HG02885 (cell line): ENCODE data around the gene FXYD5.

Experiments
- ATAC-seq: cut with Tn5 transposase; IDR thresholded peaks from one replicate; pipeline ENCODE4 v1.9.1; 2021; ENCODE audit warnings: mild to moderate bottlenecking; ENCODE audit not compliant: unreplicated experiment, poor library complexity

FXYD5 gene

DNA sequence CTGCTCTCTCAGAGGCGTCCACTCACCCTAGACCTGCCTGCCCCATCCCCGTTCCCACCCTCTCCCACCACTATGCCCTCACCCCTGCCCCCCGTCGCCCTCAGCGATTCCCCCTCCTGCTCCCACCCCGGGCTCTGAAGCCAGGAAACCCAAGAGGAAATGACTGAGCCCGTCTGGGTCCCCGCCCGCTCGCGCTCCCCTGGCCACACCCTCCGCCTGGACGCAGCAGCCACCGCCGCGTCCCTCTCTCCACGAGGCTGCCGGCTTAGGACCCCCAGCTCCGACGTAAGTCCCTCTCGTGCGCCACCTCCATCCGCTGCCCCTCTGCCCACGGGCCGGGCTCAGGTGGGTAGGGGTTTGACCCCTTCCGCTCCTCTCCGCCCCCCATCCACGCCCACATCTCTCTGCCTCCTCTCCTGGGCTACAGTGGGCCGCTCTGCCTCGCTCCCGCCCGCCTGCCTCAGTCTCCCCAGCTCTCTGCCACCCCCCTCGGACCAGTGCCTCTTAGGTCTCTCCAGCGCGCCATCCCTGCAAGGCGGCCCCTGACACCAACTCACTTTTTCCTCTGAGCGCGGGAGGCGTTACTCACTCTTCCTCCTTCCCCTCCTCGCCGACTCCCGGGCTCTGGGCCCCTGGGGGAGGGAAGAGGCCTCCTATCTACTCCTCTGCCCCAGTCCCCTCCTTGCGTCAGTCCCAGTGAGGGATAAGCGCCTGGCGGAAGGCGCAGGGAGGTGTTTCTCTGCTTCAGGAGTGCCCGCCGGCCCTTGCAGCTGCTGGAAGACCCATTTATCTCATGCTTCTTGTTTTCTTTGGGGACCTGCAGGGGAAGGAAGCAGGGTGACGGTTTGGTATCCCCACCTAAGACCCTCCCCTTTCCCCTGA, at the start of gene FXYD5:
Gene FXYD5, plus strand, starts transcription at position 211 of the 882 bp plus-strand sequence. CDS start 816 bp downstream, outside the sequence.
- no peak for ATAC-seq

DNA sequence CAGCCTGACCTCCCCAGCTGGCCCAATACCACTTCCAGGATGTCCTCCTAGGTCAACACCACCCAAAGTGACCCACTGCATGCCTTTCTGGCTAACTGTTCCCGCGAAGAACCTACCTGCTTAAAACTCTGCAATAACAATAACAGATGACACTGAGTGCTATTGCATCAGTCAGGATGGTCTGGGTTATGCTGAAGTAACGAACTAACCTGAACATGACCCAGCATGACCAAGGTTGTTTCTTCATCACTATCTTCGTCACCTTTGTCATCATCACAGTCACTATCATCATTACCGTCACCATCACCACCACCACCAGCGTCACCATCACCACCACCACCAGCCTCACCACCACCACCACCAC, 49.5 kb upstream of the FXYD5 start:
- ATAC-seq, result no peak

- no peak for ATAC-seq
Measured at GRCh38 chr19:35105411-35106290, 48.9 kb upstream of the FXYD5 start.

- no peak for ATAC-seq
Measured at GRCh38 chr19:35106291-35106583, 48.3 kb upstream of the FXYD5 start.

DNA sequence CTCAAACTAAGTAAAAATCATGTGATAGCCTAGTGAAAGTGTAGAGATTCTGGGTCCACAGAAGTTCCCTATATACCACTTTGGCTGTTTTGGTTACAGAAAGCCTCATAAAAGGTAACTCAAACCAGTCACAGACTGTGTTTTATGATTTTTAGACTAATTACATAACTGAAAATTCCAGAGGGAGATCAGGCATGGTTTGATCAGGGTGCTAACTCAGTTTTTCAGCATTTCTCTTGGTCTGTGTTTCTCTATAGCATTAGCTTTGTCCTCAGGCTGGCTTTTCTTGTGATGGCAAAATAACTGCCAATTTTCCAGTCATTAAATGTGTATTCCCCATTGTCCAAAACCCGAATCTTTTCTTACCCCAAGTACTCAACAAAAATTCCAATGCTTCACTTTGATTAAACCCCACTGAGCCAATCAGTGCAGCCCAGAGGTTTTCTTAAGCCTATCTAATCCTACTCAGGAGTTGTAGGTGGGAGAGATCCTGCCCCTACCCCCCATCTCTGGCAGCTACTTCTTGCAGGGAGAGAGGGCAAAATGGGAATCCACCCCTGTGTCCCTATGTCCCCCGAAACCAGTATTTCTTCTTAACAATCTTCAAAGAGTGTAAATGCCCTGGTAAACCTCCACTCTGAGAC, 47.5 kb upstream of the FXYD5 start:
- no peak for ATAC-seq

- ATAC-seq, result no peak
Measured at GRCh38 chr19:35107545-35107944, 47.0 kb upstream of the FXYD5 start.

DNA sequence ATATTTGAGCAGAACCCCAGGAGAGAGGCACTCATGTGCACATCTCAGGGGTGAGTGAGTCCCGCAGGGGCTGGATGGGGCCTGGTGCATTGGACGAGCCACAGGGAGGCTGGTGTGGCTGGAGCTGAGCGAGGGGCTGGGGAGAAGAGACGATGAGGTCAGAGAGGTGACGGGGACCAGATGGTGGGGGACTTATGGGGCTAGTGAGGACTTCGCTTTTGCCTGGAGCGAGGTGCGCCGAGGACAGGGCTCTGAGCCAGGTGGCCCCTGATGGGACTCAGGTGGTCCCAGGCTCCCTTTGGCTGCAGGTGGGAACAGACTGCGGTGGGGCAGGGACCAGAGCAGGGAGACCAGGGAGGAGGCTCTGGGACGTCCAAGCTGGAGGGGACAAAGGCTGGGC, 45.8 kb upstream of the FXYD5 start:
- no peak for ATAC-seq

GRCh38 chr19:35109395-35110112, 45.0 kb upstream of the FXYD5 start:
- ATAC-seq, result no peak

- no peak for ATAC-seq
Measured at GRCh38 chr19:35110974-35111373, 43.6 kb upstream of the FXYD5 start.

GRCh38 chr19:35112995-35113688, 41.4 kb upstream of the FXYD5 start:
- ATAC-seq, result no peak

DNA sequence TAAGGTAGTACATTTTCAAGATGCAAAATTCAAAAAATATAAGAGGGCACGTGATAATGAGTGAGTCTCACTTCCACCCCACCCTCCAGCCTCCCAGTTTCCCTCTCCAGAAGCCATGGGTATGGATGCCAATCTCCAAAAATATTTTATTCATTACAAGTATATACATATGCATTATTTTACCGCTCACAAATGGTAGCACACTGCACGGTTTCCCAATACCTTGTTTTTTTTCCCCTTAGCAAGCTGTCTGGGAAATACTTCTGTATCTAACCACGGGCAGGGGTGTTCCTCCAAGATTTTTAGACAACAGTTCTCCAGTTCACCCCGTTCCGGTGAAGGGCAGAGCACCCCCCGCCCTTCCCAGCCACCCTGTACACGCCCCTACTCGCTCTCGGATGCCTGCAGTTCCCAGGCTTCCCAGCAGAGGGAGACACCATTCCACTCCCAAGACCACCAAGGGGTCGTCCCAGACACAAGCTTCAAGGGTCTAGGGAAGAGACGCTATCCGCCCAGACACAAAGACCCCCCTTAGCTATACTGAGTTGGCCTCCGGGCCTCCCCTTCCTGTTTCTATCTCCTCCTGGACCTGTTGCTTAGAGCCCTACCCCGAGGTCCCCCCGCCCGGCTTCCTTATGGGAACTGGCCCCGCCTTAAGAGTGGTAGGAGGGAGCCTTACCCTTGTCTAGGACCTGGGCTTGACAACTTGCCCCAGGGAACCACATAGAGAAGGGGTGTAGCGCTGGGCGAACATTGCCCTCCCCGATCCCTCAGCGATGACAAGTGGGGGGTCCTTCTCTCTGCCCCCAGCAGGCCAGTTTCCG, 40.0 kb upstream of the FXYD5 start:
- no peak for ATAC-seq

DNA sequence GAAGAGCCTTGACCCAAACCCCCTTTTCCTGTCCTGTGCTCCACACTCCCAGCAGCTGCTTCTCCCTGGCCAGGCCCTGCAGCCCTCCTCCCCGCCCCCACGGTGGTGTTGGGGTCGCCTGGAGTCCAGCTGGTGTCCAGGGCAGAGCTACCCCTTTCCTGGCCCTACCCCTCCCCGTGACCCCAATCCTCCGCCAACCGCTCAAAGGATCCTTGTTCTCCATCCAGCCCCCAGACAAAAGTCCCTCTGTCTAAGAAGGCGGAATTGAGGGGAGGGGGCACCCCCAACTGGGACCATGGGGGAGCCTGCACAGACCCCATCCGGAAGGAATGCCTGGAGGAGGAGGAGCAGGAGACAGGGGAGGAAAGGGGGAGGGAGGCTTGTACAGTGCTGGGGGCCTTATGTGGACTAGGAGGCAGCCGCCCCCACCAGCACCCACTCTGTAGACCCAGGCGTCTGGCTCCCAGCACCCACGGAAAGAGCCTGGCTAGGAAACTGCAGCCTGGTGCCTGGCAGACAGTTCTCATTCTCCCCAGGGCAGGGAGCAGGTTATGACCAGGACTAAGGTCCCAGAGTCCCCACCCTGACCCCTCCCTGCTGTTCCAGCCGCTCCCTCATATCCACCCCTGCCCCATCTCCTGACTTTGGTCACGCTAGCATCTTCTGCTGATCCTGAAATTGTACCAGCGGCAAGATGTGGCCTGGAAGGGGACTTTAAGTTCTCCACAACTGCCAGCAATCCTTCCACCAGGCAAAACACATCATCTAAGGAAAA, 39.2 kb upstream of the FXYD5 start, which contains the start of gene FXYD3:
Gene FXYD3, plus strand, starts transcription at position 647 of the 775 bp plus-strand sequence. CDS start 3,554 bp downstream, outside the sequence.
- no peak for ATAC-seq

DNA sequence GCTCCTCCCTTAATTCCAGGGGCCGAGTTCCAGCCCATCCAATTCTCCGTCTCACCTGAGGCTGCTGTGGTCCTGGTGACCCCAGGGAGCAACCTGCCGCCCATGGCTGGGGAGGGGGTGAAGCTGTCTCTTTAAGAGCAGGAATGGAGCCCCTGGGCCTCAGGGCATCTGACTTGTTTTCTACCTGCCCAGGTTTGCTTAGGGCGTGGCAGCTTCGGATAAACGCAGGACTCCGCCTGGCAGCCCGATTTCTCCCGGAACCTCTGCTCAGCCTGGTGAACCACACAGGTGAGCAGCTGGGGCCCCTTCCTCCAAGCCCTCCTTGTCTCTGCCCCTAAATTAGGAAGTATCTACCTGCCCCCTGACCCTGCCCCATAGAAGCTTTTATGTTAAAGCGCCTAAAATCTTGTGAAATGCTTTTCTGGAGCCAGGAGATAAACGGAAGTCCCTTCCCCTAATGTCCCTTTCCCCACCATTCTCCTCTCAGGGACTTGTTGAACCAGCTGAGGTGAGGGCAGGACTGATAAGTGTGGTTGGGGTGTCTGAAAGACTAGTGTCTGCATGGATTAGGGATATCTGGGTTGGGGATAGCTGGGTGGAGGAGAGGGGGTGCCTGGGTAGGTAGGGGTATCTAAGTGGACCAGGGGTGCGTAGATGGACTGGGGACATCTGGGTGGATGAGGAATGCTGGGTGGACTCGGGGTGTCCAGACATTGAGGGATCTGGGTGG, 38.3 kb upstream of the FXYD5 start:
- no peak for ATAC-seq

DNA sequence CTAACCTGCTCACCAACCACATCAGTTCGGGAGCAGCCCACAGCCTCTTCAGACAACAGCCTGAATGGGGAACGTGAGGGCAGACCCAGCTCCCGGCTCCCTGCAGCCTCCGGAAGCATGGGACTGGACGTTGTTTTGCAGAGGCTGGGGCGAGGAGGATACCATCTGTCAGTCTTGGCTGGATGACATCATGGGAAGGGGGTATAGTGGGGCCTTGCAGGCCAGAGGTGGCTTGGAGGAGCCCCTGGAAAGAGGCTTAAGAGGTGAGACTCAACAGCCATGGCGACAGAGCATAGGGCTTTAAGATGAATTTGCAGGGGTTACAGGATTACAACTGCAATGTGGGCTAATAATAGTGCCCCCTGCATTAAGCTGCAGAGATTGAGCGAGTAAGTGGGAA, 37.4 kb upstream of the FXYD5 start:
- no peak for ATAC-seq

DNA sequence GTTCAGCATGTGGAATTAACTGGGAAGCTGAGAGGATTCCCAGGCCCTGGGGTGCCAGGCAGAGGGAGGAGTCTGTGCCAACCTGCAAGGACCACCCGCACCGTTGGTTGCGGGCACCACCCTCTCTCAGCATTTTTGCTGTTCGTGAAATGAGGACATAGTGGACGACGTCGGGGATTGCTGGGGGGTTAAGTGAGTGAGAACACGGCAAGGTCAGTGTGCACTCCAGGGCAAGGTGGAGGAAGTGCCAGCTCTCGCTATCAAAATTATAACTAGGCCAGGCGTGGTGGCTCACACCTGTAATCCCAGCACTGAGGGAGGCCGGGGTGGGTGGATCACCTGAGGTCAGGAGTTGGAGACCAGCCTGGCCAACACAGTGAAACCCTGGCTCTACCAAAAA, 36.7 kb upstream of the FXYD5 start:
- ATAC-seq, result no peak

GRCh38 chr19:35118268-35119020, 36.1 kb upstream of the FXYD5 start:
- no peak for ATAC-seq

DNA sequence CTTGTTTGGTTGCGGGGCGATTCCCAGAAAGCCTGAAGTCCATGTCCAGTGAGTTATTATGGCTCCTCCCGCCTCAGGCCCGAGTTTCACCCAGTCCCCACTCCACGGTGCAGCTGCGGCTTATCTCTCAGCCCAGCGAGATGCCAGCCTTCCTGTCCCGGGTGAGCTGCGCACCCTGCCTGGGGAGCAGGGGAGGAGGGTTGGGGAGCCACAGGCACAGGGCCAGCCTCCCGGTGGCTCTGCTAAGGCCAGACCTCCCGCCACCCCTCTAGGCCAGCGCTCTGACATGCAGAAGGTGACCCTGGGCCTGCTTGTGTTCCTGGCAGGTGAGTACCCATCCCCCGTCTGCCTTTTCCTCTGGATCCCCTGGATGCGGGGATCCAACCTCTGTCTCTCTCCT, 35.4 kb upstream of the FXYD5 start:
- no peak for ATAC-seq
